K562 (cell line): ENCODE measurements around the gene MBD1. TPM values are rescaled to one million over a fixed set of nuclear protein-coding genes. Genes with fewer than 3 reads are reported as not detected.
A peak's percentile ranks its signal among the peaks of the same experiment; 100 is the strongest.

Source experiments
- CHD2 ChIP-seq: IDR thresholded peaks from 2 replicates; pipeline ENCODE4 v1.6.1; 2011; ENCODE audit warnings: low read depth, low read length
- ETV1 ChIP-seq: fragments of 450-650 bp; conservative IDR thresholded peaks from 2 replicates; pipeline ENCODE4 v1.6.1; 2016; ENCODE audit warnings: missing genetic modification characterization, control low read depth, low read depth, missing compliant biosample characterization
- HDAC1 ChIP-seq, 2 experiments: fragments of 450-650 bp; IDR thresholded peaks; 2 replicates each; pipeline ENCODE4 v1.6.1; 2016 to 2017; ENCODE audit warnings: inconsistent platforms in 1 of 2, mild to moderate bottlenecking in 1 of 2, moderate library complexity in 1 of 2
- ILK ChIP-seq: fragments of 450-650 bp; IDR thresholded peaks from 2 replicates; pipeline ENCODE4 v1.6.1; 2016; ENCODE audit warnings: missing genetic modification characterization, low read depth, mild to moderate bottlenecking, missing compliant biosample characterization, moderate library complexity, borderline replicate concordance
- NEUROD1 ChIP-seq: fragments of 150-350 bp; IDR thresholded peaks from 2 replicates; pipeline ENCODE4 v1.6.1; 2014; ENCODE audit warnings: borderline replicate concordance, low read length, low read depth; ENCODE audit not compliant: partially characterized antibody
- RFX1 ChIP-seq: fragments of 450-650 bp; IDR thresholded peaks from 2 replicates; pipeline ENCODE4 v1.6.1; 2016; ENCODE audit warnings: mild to moderate bottlenecking, moderate library complexity
- TRIM28 ChIP-seq: fragments of 450-650 bp; IDR thresholded peaks from 2 replicates; pipeline ENCODE4 v1.6.1; 2017
- XRCC5 ChIP-seq: fragments of 200-400 bp; formaldehyde crosslinking; IDR thresholded peaks from 2 replicates; pipeline ENCODE4 v1.6.1; 2017; ENCODE audit warnings: low read depth, mild to moderate bottlenecking, low read length
- ZBTB17 ChIP-seq: fragments of 450-650 bp; formaldehyde crosslinking; IDR thresholded peaks from 2 replicates; pipeline ENCODE4 v1.4.0; 2020; ENCODE audit warnings: mild to moderate bottlenecking
- ZNF23 ChIP-seq: fragments of 250-450 bp; sonication (Bioruptor Pico); IDR thresholded peaks from 2 replicates; pipeline ENCODE4 v1.4.0; 2020; ENCODE audit warnings: mild to moderate bottlenecking
- ZNF79 ChIP-seq: fragments of 250-450 bp; sonication (Bioruptor Pico); IDR thresholded peaks from 2 replicates; pipeline ENCODE4 v1.4.0; 2020; ENCODE audit warnings: low read depth, mild to moderate bottlenecking, moderate library complexity
- polyA plus RNA-seq, 8 experiments: library from polyadenylated mRNA; depleted of rRNA in 4 of 8; stranded (reverse) in 5 of 8; unstranded in 3 of 8; fragments of >200 nt; fragmentation: Nextera tagmentation in 2 of 8; fragmentation: Illumina TruSeq in 1 of 8; extraction: Ambion mirVana in 2 of 8; extraction: Trizol in 1 of 8; gene quantifications; 2 replicates each; pipeline versions ENCODE4 v1.2.1 to v1.2.3, GENCODE V29; 2011 to 2014; ENCODE audit warnings: inconsistent platforms in 1 of 8, missing spikeins in 1 of 8
- total RNA-seq, 7 experiments: library from RNA; depleted of rRNA in 6 of 7; stranded (reverse); fragments of >200 nt in 6 of 7; fragmentation: Illumina TruSeq in 2 of 7; extraction: Trizol in 2 of 7; gene quantifications; 2 replicates each; pipeline versions ENCODE4 v1.2.1 to v1.2.3, GENCODE V29; 2011 to 2021; ENCODE audit warnings: low replicate concordance in 1 of 7
- TF ChIP-seq, protein P1 (sequence below): sonication (generic); formaldehyde crosslinking; IDR thresholded peaks from 2 replicates; pipeline ENCODE4 v1.8.0; 2022; ENCODE audit warnings: missing genetic modification reagents, mild to moderate bottlenecking, borderline replicate concordance
- TF ChIP-seq, protein P2 (sequence below): fragments of 250-450 bp; sonication (Bioruptor Pico); IDR thresholded peaks from 2 replicates; pipeline ENCODE4 v1.8.0; 2021; ENCODE audit warnings: moderate library complexity, mild to moderate bottlenecking, inconsistent platforms
- TF ChIP-seq, protein P3 (sequence below), 2 experiments: fragments of 450-650 bp; IDR thresholded peaks; 2 replicates each; pipeline ENCODE4 v1.6.1; 2016; ENCODE audit warnings: mild to moderate bottlenecking in 2 of 2, borderline replicate concordance in 1 of 2, low read depth in 1 of 2, moderate library complexity in 1 of 2

The MBD1 gene
- total and polyA plus RNA-seq, 9 of the 15 experiments (the other 6 are each of a cell fraction or from before 2014, with no cell fraction given) = 3.0 to 59.7 (median 31.7) TPM

DNA sequence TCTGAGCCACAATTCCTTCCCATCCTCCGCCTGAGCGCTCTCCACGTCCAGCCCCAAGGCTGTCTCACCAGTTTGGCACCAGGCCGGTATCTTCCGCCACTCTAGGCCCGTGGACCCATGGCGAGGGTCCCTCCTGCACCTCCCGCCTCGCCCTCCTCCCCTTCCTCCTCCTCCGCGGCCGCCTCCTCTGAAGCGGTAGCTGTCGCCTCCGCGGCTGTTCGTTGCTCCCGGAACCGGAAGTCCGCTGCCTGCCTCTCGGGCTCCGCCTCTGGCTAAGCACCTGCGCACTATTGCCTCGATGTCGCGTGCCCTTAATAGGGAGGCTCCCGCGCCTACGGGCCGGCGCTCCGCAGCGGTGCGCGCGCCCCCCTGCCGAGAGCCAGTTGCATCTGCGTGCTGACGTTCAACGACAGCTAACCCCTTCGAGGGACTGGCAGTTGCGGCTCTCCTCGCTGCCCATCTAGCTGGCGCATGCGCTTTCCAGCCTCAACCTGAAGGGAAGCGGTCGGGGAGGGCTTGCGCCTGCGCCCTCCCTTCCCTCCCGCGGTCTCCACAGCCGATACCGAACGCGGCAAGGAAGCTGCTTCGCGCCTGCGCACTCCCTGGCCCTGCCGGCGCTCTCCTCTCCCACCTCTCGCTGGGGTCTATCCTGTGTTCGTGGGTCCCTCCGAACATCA lies at the start of gene MBD1 (continued):
- TF ChIP-seq, protein P1, sequence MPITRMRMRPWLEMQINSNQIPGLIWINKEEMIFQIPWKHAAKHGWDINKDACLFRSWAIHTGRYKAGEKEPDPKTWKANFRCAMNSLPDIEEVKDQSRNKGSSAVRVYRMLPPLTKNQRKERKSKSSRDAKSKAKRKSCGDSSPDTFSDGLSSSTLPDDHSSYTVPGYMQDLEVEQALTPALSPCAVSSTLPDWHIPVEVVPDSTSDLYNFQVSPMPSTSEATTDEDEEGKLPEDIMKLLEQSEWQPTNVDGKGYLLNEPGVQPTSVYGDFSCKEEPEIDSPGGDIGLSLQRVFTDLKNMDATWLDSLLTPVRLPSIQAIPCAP (CRISPR knock-in tag) = no peak
- TF ChIP-seq HDAC1 (IDR thresholded peaks at IDR 0.05) = peak in 1 of 2 experiments; percentile 88; a peak in 2 of 4 replicates
- no peak for TF ChIP-seq ZNF23
- no peak for TF ChIP-seq ZNF79 (CRISPR knock-in tag)
- TF ChIP-seq XRCC5 = no peak
- no peak for TF ChIP-seq RFX1
- TF ChIP-seq, protein P2, sequence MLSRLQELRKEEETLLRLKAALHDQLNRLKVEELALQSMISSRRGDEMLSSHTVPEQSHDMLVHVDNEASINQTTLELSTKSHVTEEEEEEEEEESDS (CRISPR knock-in tag) = no peak
- TF ChIP-seq, protein P3, sequence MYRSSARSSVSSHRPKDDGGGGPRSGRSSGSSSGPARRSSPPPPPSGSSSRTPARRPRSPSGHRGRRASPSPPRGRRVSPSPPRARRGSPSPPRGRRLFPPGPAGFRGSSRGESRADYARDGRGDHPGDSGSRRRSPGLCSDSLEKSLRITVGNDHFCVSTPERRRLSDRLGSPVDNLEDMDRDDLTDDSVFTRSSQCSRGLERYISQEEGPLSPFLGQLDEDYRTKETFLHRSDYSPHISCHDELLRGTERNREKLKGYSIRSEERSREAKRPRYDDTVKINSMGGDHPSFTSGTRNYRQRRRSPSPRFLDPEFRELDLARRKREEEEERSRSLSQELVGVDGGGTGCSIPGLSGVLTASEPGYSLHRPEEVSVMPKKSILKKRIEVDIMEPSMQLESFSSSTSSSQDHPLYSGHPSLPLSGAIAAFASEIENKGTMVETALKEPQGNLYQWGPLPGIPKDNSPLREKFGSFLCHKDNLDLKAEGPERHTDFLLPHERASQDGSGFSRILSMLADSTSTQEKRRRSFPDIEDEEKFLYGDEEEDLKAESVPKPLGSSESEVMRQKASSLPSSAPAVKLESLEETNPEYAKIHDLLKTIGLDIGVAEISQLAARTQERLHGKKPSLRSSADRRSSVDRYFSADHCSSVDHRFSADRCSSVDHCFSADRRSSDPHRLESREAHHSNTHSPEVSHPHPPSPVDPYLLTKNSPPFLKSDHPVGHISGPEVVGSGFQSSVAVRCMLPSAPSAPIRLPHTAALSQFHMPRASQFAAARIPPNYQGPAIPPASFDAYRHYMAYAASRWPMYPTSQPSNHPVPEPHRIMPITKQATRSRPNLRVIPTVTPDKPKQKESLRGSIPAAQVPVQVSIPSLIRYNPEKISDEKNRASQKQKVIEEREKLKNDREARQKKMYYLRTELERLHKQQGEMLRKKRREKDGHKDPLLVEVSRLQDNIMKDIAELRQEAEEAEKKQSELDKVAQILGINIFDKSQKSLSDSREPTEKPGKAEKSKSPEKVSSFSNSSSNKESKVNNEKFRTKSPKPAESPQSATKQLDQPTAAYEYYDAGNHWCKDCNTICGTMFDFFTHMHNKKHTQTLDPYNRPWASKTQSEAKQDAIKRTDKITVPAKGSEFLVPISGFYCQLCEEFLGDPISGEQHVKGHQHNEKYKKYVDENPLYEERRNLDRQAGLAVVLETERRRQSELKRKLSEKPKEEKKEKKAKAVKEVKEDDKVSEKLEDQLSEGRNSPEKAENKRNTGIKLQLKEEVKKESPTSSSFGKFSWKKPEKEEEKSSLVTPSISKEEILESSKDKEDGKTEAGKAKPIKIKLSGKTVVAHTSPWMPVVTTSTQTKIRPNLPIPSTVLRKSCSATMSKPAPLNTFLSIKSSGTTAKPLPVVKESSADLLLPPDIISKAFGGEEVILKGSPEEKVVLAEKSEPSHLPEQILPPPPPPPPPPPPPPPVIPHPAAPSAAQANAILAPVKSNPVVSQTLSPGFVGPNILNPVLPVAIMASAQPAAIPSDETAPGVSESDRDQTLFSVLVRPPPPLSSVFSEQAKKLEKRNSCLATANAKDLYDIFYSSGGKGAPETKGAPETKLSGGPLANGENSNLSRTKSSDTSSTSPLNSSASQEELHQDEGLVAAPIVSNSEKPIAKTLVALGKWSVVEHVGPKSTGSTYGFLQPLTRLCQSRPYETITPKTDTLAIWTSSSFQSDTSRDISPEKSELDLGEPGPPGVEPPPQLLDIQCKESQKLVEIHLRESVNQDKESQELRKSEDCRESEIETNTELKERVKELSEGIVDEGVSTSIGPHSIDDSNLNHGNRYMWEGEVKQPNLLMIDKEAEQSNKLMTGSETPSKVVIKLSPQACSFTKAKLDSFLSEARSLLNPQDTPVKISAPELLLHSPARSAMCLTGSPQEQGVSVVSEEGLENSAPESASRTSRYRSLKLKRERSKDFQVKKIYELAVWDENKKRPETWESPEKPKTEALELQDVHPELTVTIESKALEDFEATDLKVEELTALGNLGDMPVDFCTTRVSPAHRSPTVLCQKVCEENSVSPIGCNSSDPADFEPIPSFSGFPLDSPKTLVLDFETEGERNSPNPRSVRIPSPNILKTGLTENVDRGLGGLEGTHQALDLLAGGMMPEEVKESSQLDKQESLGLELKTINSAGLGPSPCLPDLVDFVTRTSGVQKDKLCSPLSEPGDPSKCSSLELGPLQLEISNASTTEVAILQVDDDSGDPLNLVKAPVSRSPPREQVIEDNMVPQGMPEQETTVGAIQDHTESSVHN (IDR thresholded peaks at IDR 0.05; ENCODE audit: borderline replicate concordance in 1 of 2, low read depth in 1 of 2) = no peak
- peak; percentile 42; the same call in 1 of the 2 replicates for TF ChIP-seq CHD2
- TF ChIP-seq ZBTB17 (CRISPR knock-in tag) = no peak
- TF ChIP-seq TRIM28 = no peak
- TF ChIP-seq ILK (tag) = no peak
- peak; percentile 56 for TF ChIP-seq ETV1 (tag)
- peak; percentile 13 for TF ChIP-seq NEUROD1
